ENCODE results near the gene VDAC1.

VDAC1 gene

GRCh38 chr5:134018986-134019316 is 14.2 kb upstream of the VDAC1 start:
- no peak for TF ChIP-seq CTCF (IDR thresholded peaks at IDR 0.05)

- TF ChIP-seq CTCF (IDR thresholded peaks at IDR 0.05): no peak
These were observed 13.6 kb upstream of the VDAC1 start for GRCh38 chr5:134018154-134018985.

DNA sequence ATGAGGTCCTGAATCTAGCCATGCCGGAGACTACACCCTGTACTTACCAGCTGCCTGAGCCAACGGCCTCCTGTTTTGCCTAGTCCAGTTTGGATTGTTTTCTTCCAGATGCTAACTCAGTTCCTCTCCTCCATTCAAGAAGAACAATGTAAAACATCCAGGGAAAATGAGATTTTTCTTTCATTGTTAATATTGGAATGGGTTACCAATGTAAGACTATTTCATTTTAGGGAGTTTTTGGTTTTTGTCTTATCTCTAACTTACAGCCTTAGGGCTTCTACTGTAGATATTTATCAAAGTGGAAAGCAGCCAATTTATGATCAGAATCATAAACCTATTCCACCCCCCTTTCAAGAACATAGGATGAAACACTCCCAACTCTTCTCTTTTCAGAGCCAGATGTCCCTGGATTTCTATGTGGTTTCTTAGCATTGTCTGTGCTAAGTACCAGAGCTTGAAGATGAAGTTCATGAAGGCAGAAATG is 3.5 kb upstream of the VDAC1 start:
- no peak for TF ChIP-seq CTCF (IDR thresholded peaks at IDR 0.05)

DNA sequence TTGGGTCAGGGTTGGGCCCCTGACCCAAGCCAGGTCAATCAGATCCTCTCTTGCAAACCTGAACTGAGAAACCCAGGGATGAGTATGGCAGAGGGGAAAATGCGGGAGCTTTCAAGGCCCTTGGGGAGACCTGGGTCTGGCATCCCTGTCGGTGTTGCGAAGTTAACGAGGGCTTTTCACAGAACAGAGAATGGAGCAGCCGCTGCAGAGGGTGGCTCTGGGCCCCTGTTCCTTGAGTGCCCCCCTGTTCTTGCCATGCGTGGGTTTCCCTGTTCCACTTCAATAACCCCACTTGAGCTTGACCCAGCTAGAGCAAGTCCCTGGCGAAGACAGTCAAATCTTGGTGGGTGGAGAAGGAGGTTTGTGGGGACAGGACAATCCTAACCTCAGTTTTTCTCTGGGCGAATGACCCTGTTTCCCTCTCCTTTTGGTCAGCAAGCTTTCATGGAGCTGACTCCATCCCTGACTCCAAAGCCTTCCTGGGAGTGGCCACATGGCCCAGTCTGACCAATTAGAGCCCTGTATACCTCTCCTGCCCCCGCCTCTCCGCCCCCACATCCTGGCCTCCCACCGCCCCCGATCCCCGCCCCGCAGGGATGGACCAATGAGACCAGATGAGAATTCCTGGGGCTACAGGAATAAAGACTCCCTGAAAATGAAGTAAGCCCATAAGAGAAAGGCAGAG is 2.9 kb upstream of the VDAC1 start:
- TF ChIP-seq CTCF (IDR thresholded peaks at IDR 0.05): no peak

DNA sequence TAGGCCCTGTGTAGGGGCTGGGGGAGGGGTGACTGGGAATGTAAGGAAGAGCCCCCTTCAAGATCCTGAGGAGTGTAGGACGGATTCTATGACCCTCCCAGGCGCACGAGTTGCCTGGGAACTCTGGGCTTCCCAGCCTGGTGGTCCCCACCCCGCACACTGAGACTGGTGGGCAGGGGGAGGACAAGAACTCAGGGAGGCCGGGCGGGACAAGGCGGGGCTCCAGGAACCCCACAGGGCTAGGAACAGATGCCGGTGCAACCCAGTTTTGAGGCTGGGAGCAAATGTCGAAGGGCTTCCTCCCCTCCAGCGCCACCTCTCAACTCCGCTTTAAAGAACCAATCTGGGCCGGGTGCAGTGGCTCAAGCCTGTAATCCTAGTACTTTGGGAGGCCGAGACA is 1.3 kb upstream of the VDAC1 start:
- TF ChIP-seq CTCF (IDR thresholded peaks at IDR 0.05): no peak

GRCh38 chr5:134005417-134006061 is 764 bp upstream of the VDAC1 start:
- TF ChIP-seq CTCF (IDR thresholded peaks at IDR 0.05): no peak

GRCh38 chr5:134003817-134004625 is 754 bp downstream of the VDAC1 start:
- TF ChIP-seq CTCF (IDR thresholded peaks at IDR 0.05): no peak

All from LNCAP (cell line).